ENCODE measurements around the gene ROPN1L.
"Not testable (repeated sequence)": the region's sequence is repeated elsewhere in the genome, so short reads cannot be mapped to it uniquely, and the experiment has no call there.

ROPN1L gene

GRCh38 chr5:10478436-10478835, 36.8 kb downstream of the ROPN1L start:
- DNase-seq (ENCODE audit: low read depth in 2 of 2): no peak

GRCh38 chr5:10479154-10479721, 37.6 kb downstream of the ROPN1L start:
- no peak for DNase-seq (ENCODE audit: low read depth in 2 of 2)

GRCh38 chr5:10480237-10480985, 38.7 kb downstream of the ROPN1L start:
- DNase-seq (ENCODE audit: low read depth in 2 of 2): no peak

GRCh38 chr5:10481241-10481935, 39.7 kb downstream of the ROPN1L start:
- no peak for DNase-seq (ENCODE audit: low read depth in 2 of 2)

GRCh38 chr5:10482791-10483530, 41.3 kb downstream of the ROPN1L start:
- DNase-seq (ENCODE audit: low read depth in 2 of 2): no peak

- DNase-seq (ENCODE audit: low read depth in 2 of 2): no peak
Observed at GRCh38 chr5:10484774-10485141, 43.1 kb downstream of the ROPN1L start.

GRCh38 chr5:10485142-10485795, 43.6 kb downstream of the ROPN1L start:
- DNase-seq (ENCODE audit: low read depth in 2 of 2): no peak

- no peak for DNase-seq (ENCODE audit: low read depth in 2 of 2)
Observed at GRCh38 chr5:10485897-10486296, 44.2 kb downstream of the ROPN1L start.

GRCh38 chr5:10486511-10487344, 45.0 kb downstream of the ROPN1L start:
- no peak for DNase-seq (ENCODE audit: low read depth in 2 of 2)

GRCh38 chr5:10488144-10488543, 46.5 kb downstream of the ROPN1L start:
- DNase-seq (ENCODE audit: low read depth in 2 of 2): no peak

GRCh38 chr5:10489810-10490426, 48.2 kb downstream of the ROPN1L start:
- DNase-seq (ENCODE audit: low read depth in 2 of 2): no peak

GRCh38 chr5:10490927-10491672, 49.4 kb downstream of the ROPN1L start:
- DNase-seq (ENCODE audit: low read depth in 2 of 2): no peak

GRCh38 chr5:10491673-10492026, 50.0 kb downstream of the ROPN1L start:
- DNase-seq (ENCODE audit: low read depth in 2 of 2): no peak

GRCh38 chr5:10493884-10494283, 52.2 kb downstream of the ROPN1L start:
- DNase-seq (ENCODE audit: low read depth in 2 of 2): no peak

GRCh38 chr5:10494497-10494896, 52.8 kb downstream of the ROPN1L start:
- not testable (repeated sequence) for DNase-seq (ENCODE audit: low read depth in 2 of 2)

GRCh38 chr5:10497554-10497953, 55.9 kb downstream of the ROPN1L start:
- no peak for DNase-seq (ENCODE audit: low read depth in 2 of 2)

GRCh38 chr5:10498350-10498749, 56.7 kb downstream of the ROPN1L start:
- DNase-seq (ENCODE audit: low read depth in 2 of 2): no peak

GRCh38 chr5:10499066-10499465, 57.4 kb downstream of the ROPN1L start:
- DNase-seq (ENCODE audit: low read depth in 2 of 2): no peak

- no peak for DNase-seq (ENCODE audit: low read depth in 2 of 2)
Observed at GRCh38 chr5:10499776-10500175, 58.1 kb downstream of the ROPN1L start.

- no peak for DNase-seq (ENCODE audit: low read depth in 2 of 2)
Observed at GRCh38 chr5:10500669-10501068, 59.0 kb downstream of the ROPN1L start.

Data from stimulated activated CD4-positive, alpha-beta T cell treated with anti-CD3 and anti-CD28 coated beads, Interleukin-4, amount 100 ng/mL, for 48 hours (primary cell).